Esophagus muscularis mucosa (tissue), 4 donors: ENCODE results near the gene ADGRV1. TPM values are rescaled to one million over a fixed set of nuclear protein-coding genes. Genes with fewer than 3 reads are reported as not detected.

Experiments
- DNase-seq: peaks from one replicate; pipeline ENCODE4 v3.0.0-alpha.2; 2017; ENCODE audit errors: extremely low spot score
- H3K27ac ChIP-seq, 4 donors: fragments of 200-600 bp; sonication (generic); replicated peaks in 1 of 4; 1 replicate in 3 of 4; 2 replicates in 1 of 4; pipeline ENCODE4 v1.5.1; 2016 to 2019; ENCODE audit warnings: mild to moderate bottlenecking in 1 of 4
- H3K27me3 ChIP-seq, 4 donors: fragments of 200-600 bp; sonication (generic); one replicate each; pipeline versions ENCODE4 v1.5.1 to v1.6.0; 2016 to 2019
- H3K36me3 ChIP-seq, 4 donors: fragments of 200-600 bp; sonication (generic); one replicate each; pipeline ENCODE4 v1.5.1; 2016 to 2019
- H3K4me1 ChIP-seq, 4 donors: fragments of 200-600 bp; sonication (generic); one replicate each; pipeline ENCODE4 v1.5.1; 2016 to 2019
- H3K4me3 ChIP-seq, 4 donors: fragments of 200-600 bp; sonication (generic); 1 replicate in 2 of 4; 2 replicates in 2 of 4; pipeline ENCODE4 v1.5.1; 2016 to 2019; ENCODE audit warnings: mild to moderate bottlenecking in 4 of 4, moderate library complexity in 1 of 4
- H3K9me3 ChIP-seq, 4 donors: fragments of 200-600 bp; sonication (generic); 1 replicate in 3 of 4; 2 replicates in 1 of 4; pipeline ENCODE4 v1.5.1; 2016 to 2019
- EP300 ChIP-seq: sonication (generic); formaldehyde crosslinking; IDR thresholded peaks from one replicate; pipeline ENCODE4 v1.6.1; 2017; ENCODE audit warnings: antibody characterized with exemption
- POLR2A ChIP-seq: fragments of 450-650 bp; IDR thresholded peaks from one replicate; pipeline ENCODE4 v1.6.1; 2017; ENCODE audit warnings: antibody characterized with exemption, moderate library complexity, mild to moderate bottlenecking, low read depth
- POLR2AphosphoS5 ChIP-seq, 2 donors: sonication (generic); formaldehyde crosslinking; IDR thresholded peaks; one replicate each; pipeline ENCODE4 v1.6.1; 2017; ENCODE audit warnings: antibody characterized with exemption in 2 of 2
- WGBS: methylation state at CpG from one replicate; pipeline ENCODE4 v1.1.5; 2018; 5-methylcytosine and 5-hydroxymethylcytosine counted together
- intact Hi-C: fragments of 100-400 bp; cut with DNase I; formaldehyde crosslinking; loops from one replicate; pipeline ENCODE4 v1.15.1; 2023
- total RNA-seq, 4 donors: library from RNA; depleted of rRNA; stranded (reverse); fragments of >200 nt; gene quantifications; one replicate each; pipeline versions ENCODE4 v1.1.0 to v1.2.1, GENCODE V29; 2016
- TF ChIP-seq, protein P1 (sequence below), 3 experiments: fragments of 200-600 bp in 2 of 3; fragments of 450-650 bp in 1 of 3; sonication (generic) in 2 of 3; IDR thresholded peaks; one replicate each; pipeline ENCODE4 v1.5.1; 2017 to 2019; ENCODE audit warnings: antibody characterized with exemption in 3 of 3, mild to moderate bottlenecking in 2 of 3, moderate library complexity in 1 of 3

ADGRV1 gene
- total RNA-seq, 4 donors from 2014 or later, result 0.42 to 1.4 (median 0.54) TPM

DNA sequence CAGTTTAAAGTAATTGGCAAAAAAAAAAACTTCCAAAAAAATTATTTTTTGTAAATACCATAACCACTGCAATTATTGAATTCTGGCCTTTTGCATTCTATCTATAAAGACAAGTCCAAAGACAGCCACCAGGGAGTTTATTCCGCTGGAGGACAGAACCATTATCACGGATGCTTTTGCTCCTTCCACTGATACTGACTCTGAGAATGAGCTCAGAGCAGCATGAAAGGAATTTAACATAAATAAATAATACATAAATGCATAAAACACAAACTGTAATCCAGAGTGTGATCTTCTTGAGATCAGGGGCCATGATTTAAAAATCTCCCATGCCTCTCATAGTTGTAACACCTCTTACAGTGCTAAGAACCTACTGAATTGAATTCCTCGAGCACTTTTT, 559.8 kb downstream of the ADGRV1 start:
- 82% methylated on average over 3 of the region's 3 CpGs for WGBS
- H3K9me3 ChIP-seq, result no peaks in the 10 kb centered on the region
- H3K27me3 ChIP-seq, result no peaks in the 10 kb centered on the region
- no peak for DNase-seq
- H3K4me1 ChIP-seq, result peaks cover 17 to 61% (median 53%) of the 10 kb centered on the region in 4 donors
- H3K4me3 ChIP-seq, result no peak overlapping the region
- no peak overlapping the region for H3K27ac ChIP-seq
- intact Hi-C loops, result no loop called here
- H3K36me3 ChIP-seq, result no peaks in the 10 kb centered on the region
- TF ChIP-seq POLR2AphosphoS5 (IDR thresholded peaks at IDR 0.05) (no peak), EP300 (no peak), POLR2A (no peak)
- TF ChIP-seq, protein P1, sequence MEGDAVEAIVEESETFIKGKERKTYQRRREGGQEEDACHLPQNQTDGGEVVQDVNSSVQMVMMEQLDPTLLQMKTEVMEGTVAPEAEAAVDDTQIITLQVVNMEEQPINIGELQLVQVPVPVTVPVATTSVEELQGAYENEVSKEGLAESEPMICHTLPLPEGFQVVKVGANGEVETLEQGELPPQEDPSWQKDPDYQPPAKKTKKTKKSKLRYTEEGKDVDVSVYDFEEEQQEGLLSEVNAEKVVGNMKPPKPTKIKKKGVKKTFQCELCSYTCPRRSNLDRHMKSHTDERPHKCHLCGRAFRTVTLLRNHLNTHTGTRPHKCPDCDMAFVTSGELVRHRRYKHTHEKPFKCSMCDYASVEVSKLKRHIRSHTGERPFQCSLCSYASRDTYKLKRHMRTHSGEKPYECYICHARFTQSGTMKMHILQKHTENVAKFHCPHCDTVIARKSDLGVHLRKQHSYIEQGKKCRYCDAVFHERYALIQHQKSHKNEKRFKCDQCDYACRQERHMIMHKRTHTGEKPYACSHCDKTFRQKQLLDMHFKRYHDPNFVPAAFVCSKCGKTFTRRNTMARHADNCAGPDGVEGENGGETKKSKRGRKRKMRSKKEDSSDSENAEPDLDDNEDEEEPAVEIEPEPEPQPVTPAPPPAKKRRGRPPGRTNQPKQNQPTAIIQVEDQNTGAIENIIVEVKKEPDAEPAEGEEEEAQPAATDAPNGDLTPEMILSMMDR (IDR thresholded peaks at IDR 0.05), result no peak

DNA sequence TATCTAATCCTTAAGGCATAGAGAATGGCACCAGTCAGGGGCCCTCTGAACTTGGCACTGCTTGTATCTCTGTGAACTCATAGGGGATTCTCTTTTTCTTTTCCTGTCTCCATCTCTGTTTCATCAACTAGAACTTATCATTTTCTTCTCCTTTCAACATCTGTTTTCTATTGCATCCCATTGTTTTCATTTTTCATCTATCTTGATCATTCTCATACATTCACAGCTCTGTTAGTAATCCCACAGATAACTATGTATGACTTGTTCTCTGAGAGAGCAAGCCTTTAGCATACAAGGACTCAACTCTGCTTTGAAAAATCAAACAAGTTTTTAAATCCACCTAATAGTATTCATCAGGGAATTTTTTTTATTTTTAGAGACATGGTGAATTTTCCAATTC, 560.2 kb downstream of the ADGRV1 start:
- no peak overlapping the region for H3K4me3 ChIP-seq
- TF ChIP-seq EP300 (no peak), POLR2AphosphoS5 (IDR thresholded peaks at IDR 0.05) (no peak), POLR2A (no peak)
- TF ChIP-seq, protein P1 (IDR thresholded peaks at IDR 0.05), result no peak

DNA sequence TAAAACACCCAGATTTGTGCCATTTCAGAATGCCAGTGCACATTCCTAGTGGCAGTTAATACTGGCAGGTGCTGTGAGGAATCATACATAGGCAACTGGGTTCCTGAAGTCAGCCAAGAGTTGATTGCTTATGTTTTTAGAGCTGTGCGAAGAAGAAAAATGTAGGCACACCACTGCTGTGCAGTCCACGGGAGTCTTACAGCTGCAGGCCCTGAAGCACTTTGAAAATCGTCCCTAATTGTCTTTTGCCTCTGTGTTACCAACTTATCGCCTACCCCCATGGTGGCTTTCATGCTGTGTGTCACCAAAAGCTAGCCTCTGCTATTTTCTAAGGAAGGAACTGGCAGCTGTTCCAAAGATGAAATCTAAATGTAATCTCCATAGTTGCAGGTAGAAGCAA, 560.6 kb downstream of the ADGRV1 start:
- Histone ChIP-seq H3K27me3 (no peaks in the 10 kb centered on the region), H3K4me1 (peaks cover 23 to 61% (median 58%) of the 10 kb centered on the region in 4 donors), H3K36me3 (no peaks in the 10 kb centered on the region), H3K4me3 (no peak overlapping the region), H3K27ac (peak overlapping the region in 3 of 4 donors; percentile 4 to 57 (median 42)), H3K9me3 (no peaks in the 10 kb centered on the region)
- TF ChIP-seq EP300 (no peak), POLR2A (no peak), POLR2AphosphoS5 (IDR thresholded peaks at IDR 0.05) (no peak)
- TF ChIP-seq, protein P1 (IDR thresholded peaks at IDR 0.05), result no peak
- WGBS, result 55% methylated on average over 4 of the region's 4 CpGs
- intact Hi-C loops, result no loop called here
- DNase-seq, result no peak

More for the DNA sequence above, 560.2 kb downstream of the ADGRV1 start:
- H3K36me3 ChIP-seq, result no peaks in the 10 kb centered on the region
- H3K9me3 ChIP-seq, result no peaks in the 10 kb centered on the region
- intact Hi-C loops, result no loop called here
- no peaks in the 10 kb centered on the region for H3K27me3 ChIP-seq
- no peak for DNase-seq
- peak overlapping the region in 2 of 4 donors; percentile 4 to 42 for H3K27ac ChIP-seq
- peaks cover 21 to 61% (median 57%) of the 10 kb centered on the region in 4 donors for H3K4me1 ChIP-seq

DNA sequence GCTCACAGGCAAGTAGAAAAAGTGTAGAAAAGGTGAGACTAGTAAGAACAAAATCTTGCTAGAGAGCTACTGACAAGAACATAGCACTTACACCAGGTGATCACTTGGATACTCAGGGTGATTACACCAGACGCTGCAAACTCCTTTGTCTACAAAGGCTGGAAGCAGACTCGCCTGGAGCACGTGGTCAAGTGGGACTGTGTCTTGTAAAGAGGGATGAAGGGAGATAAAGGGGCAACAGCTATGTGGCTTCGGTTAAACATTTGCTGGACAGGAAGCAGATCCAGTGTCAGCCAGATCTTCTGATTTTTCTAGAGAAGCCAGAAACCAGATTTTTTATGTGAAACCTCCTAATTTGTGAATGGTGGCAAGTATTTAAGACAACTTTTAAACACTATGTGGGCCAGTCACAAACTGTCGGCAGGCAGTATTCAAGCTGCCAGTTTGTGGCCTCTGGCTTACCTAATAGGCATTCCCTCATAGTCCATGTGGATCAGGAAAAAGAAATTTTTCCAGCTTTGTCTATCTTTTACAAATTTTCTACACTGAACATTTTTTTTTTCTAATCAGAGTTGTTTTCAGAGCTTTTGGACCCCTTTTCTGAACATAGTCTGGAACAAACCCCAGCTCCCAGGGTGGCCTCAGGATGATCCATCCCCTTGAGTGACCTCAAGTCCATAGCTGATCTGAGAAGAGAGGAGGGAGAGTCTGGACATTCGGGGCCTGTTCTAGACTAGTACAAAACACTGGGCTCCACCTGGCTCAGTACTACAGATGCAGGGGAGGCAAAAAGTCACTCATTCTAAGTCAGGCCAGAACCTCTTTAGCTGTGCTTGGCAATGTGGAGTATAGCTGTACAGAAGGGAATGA, 561.6 kb downstream of the ADGRV1 start:
- peak overlapping the region; percentile 42 to 65 (median 52) for H3K27ac ChIP-seq
- no peak for DNase-seq
- WGBS, result 59% methylated on average over 6 of the region's 6 CpGs
- TF ChIP-seq EP300, result no peak
- no peak for TF ChIP-seq POLR2AphosphoS5 (IDR thresholded peaks at IDR 0.05)
- TF ChIP-seq, protein P1 (IDR thresholded peaks at IDR 0.05), result no peak
- TF ChIP-seq POLR2A, result no peak
- no peaks in the 10 kb centered on the region for H3K36me3 ChIP-seq
- intact Hi-C loops, result no loop called here
- no peaks in the 10 kb centered on the region for H3K27me3 ChIP-seq
- no peaks in the 10 kb centered on the region for H3K9me3 ChIP-seq
- peaks cover 16 to 61% (median 58%) of the 10 kb centered on the region in 4 donors for H3K4me1 ChIP-seq
- no peak overlapping the region for H3K4me3 ChIP-seq
